HG02840 (cell line): ENCODE measurements around the gene ALX4.

Experiments used
- ATAC-seq: cut with Tn5 transposase; IDR thresholded peaks from one replicate; pipeline ENCODE4 v1.9.1; 2021; ENCODE audit warnings: mild to moderate bottlenecking, moderate library complexity, moderate number of reproducible peaks; ENCODE audit not compliant: unreplicated experiment, low FRiP score

Gene ALX4

GRCh38 chr11:44219830-44220796 lies 89.8 kb downstream of the ALX4 start:
- ATAC-seq: no peak

- no peak for ATAC-seq
Measured at GRCh38 chr11:44217432-44217831, 92.5 kb downstream of the ALX4 start.

GRCh38 chr11:44213148-44213547 lies 96.8 kb downstream of the ALX4 start:
- ATAC-seq: no peak

GRCh38 chr11:44212128-44212527 lies 97.8 kb downstream of the ALX4 start:
- ATAC-seq: no peak
